HepG2 (cell line): ENCODE results near the gene CAPN12. TPM values are rescaled to one million over a fixed set of nuclear protein-coding genes. Genes with fewer than 3 reads are reported as not detected.

Source experiments
- BCL3 ChIP-seq: sonication (generic); formaldehyde crosslinking; IDR thresholded peaks from 2 replicates; pipeline ENCODE4 v1.5.1; 2020; ENCODE audit warnings: mild to moderate bottlenecking, missing genetic modification reagents, moderate library complexity
- ELF3 ChIP-seq: IDR thresholded peaks from 2 replicates; pipeline ENCODE4 v1.6.1; 2016; ENCODE audit warnings: missing genetic modification reagents, missing compliant biosample characterization
- HNRNPH1 ChIP-seq: fragments of 200-400 bp; formaldehyde crosslinking; optimal IDR thresholded peaks from 2 replicates; pipeline ENCODE3; 2017; ENCODE audit warnings: mild to moderate bottlenecking, low read depth, low read length
- KAT2B ChIP-seq: fragments of 150-350 bp; IDR thresholded peaks from 2 replicates; pipeline ENCODE4 v1.6.1; 2014; ENCODE audit warnings: low read depth, low read length, borderline replicate concordance
- MEF2D ChIP-seq: sonication (generic); formaldehyde crosslinking; IDR thresholded peaks from 2 replicates; pipeline ENCODE4 v1.5.1; 2020; ENCODE audit warnings: mild to moderate bottlenecking, missing genetic modification reagents
- MXD1 ChIP-seq: sonication (generic); formaldehyde crosslinking; IDR thresholded peaks from 2 replicates; pipeline ENCODE4 v1.4.0; 2020; ENCODE audit warnings: mild to moderate bottlenecking, missing genetic modification reagents
- PCBP2 ChIP-seq: fragments of 200-400 bp; formaldehyde crosslinking; optimal IDR thresholded peaks from 2 replicates; pipeline ENCODE3; 2018; ENCODE audit warnings: low read length, low read depth; ENCODE audit not compliant: poor library complexity, severe bottlenecking
- POLR2G ChIP-seq: fragments of 200-400 bp; formaldehyde crosslinking; IDR thresholded peaks from 2 replicates; pipeline ENCODE4 v1.6.1; 2018; ENCODE audit warnings: mild to moderate bottlenecking, low read depth, low read length, moderate library complexity
- SNAPC2 ChIP-seq: sonication (generic); formaldehyde crosslinking; IDR thresholded peaks from 2 replicates; pipeline ENCODE4 v1.8.1; 2022; ENCODE audit warnings: mild to moderate bottlenecking, missing genetic modification reagents
- TIGD3 ChIP-seq: sonication (generic); formaldehyde crosslinking; IDR thresholded peaks from 2 replicates; pipeline ENCODE4 v1.5.1; 2020; ENCODE audit warnings: mild to moderate bottlenecking, missing genetic modification reagents, borderline replicate concordance
- ZNF10 ChIP-seq: sonication (generic); formaldehyde crosslinking; IDR thresholded peaks from 2 replicates; pipeline ENCODE4 v1.4.0; 2020; ENCODE audit warnings: mild to moderate bottlenecking, low read depth, missing genetic modification reagents, borderline replicate concordance
- ZNF136 ChIP-seq: sonication (generic); formaldehyde crosslinking; IDR thresholded peaks from 2 replicates; pipeline ENCODE4 v1.8.1; 2022; ENCODE audit warnings: low read depth, mild to moderate bottlenecking, moderate library complexity, missing genetic modification reagents
- ZNF205 ChIP-seq: IDR thresholded peaks from 2 replicates; pipeline ENCODE4 v1.6.1; 2018; ENCODE audit warnings: missing biosample characterization, missing genetic modification reagents
- ZNF451 ChIP-seq: sonication (generic); formaldehyde crosslinking; IDR thresholded peaks from 2 replicates; pipeline ENCODE4 v1.5.0; 2020; ENCODE audit warnings: mild to moderate bottlenecking, missing genetic modification reagents
- ZNF569 ChIP-seq: sonication (generic); formaldehyde crosslinking; IDR thresholded peaks from 2 replicates; pipeline ENCODE4 v1.5.0; 2020; ENCODE audit warnings: mild to moderate bottlenecking, missing genetic modification reagents, moderate library complexity, borderline replicate concordance
- ZNF83 ChIP-seq: sonication (generic); formaldehyde crosslinking; IDR thresholded peaks from 2 replicates; pipeline ENCODE4 v1.4.0; 2020; ENCODE audit warnings: missing genetic modification reagents, mild to moderate bottlenecking, borderline replicate concordance
- polyA plus RNA-seq, 8 experiments: library from polyadenylated mRNA; depleted of rRNA in 3 of 8; stranded (reverse) in 7 of 8; unstranded in 1 of 8; fragments of >200 nt; fragmentation: Illumina TruSeq in 4 of 8; extraction: Trizol in 4 of 8; gene quantifications; 2 replicates each; pipeline versions ENCODE4 v1.2.1 to v1.2.3, GENCODE V29; 2011 to 2016; ENCODE audit warnings: low read depth in 4 of 8, missing spikeins in 1 of 8, mixed read lengths in 1 of 8; ENCODE audit not compliant: insufficient read depth in 1 of 8
- total RNA-seq, 5 experiments: library from RNA; depleted of rRNA; stranded (reverse); fragments of >200 nt; fragmentation: Illumina TruSeq; extraction: Trizol; gene quantifications; 2 replicates each; pipeline ENCODE4 v1.2.3, GENCODE V29; 2016; ENCODE audit warnings: low read depth in 1 of 5
- TF ChIP-seq, protein P1 (sequence below): sonication (generic); formaldehyde crosslinking; conservative IDR thresholded peaks from 2 replicates; pipeline ENCODE4 v1.8.0; 2022; ENCODE audit warnings: missing genetic modification reagents
- TF ChIP-seq, protein P2 (sequence below): sonication (generic); formaldehyde crosslinking; IDR thresholded peaks from 2 replicates; pipeline ENCODE4 v1.4.0; 2020; ENCODE audit warnings: missing genetic modification reagents
- TF ChIP-seq, protein P3 (sequence below): sonication (generic); formaldehyde crosslinking; IDR thresholded peaks from 2 replicates; pipeline ENCODE4 v1.9.0; 2022; ENCODE audit warnings: missing genetic modification reagents, mild to moderate bottlenecking, borderline replicate concordance

The CAPN12 gene
- total and polyA plus RNA-seq, 2 of the 13 experiments (the other 11 are each of a cell fraction or from before 2014, with no cell fraction given), result 1.6 to 13.6 TPM

- TF ChIP-seq, protein P1, sequence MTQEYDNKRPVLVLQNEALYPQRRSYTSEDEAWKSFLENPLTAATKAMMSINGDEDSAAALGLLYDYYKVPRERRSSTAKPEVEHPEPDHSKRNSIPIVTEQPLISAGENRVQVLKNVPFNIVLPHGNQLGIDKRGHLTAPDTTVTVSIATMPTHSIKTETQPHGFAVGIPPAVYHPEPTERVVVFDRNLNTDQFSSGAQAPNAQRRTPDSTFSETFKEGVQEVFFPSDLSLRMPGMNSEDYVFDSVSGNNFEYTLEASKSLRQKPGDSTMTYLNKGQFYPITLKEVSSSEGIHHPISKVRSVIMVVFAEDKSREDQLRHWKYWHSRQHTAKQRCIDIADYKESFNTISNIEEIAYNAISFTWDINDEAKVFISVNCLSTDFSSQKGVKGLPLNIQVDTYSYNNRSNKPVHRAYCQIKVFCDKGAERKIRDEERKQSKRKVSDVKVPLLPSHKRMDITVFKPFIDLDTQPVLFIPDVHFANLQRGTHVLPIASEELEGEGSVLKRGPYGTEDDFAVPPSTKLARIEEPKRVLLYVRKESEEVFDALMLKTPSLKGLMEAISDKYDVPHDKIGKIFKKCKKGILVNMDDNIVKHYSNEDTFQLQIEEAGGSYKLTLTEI, result no peak
- TF ChIP-seq ZNF83 (CRISPR knock-in tag) (no peak; the same call in 1 of the 2 replicates), SNAPC2 (no peak), POLR2G (no peak; the same call in 1 of the 2 replicates), ZNF136 (no peak; the same call in 1 of the 2 replicates), HNRNPH1 (peak; percentile 62), KAT2B (no peak), BCL3 (CRISPR knock-in tag) (peak; percentile 60; the same call in 1 of the 2 replicates), MEF2D (CRISPR knock-in tag) (peak; percentile 56; the same call in 1 of the 2 replicates), TIGD3 (no peak), PCBP2 (no peak), MXD1 (CRISPR knock-in tag) (no peak), ZNF205 (peak; percentile 41; the same call in 1 of the 2 replicates), ZNF451 (CRISPR knock-in tag) (peak; percentile 55; the same call in 1 of the 2 replicates), ZNF10 (CRISPR knock-in tag) (no peak), ELF3 (peak; percentile 91), ZNF569 (CRISPR knock-in tag) (peak; percentile 40; the same call in 1 of the 2 replicates)
- TF ChIP-seq, protein P2, sequence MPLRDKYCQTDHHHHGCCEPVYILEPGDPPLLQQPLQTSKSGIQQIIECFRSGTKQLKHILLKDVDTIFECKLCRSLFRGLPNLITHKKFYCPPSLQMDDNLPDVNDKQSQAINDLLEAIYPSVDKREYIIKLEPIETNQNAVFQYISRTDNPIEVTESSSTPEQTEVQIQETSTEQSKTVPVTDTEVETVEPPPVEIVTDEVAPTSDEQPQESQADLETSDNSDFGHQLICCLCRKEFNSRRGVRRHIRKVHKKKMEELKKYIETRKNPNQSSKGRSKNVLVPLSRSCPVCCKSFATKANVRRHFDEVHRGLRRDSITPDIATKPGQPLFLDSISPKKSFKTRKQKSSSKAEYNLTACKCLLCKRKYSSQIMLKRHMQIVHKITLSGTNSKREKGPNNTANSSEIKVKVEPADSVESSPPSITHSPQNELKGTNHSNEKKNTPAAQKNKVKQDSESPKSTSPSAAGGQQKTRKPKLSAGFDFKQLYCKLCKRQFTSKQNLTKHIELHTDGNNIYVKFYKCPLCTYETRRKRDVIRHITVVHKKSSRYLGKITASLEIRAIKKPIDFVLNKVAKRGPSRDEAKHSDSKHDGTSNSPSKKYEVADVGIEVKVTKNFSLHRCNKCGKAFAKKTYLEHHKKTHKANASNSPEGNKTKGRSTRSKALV (CRISPR knock-in tag), result no peak
- TF ChIP-seq, protein P3, sequence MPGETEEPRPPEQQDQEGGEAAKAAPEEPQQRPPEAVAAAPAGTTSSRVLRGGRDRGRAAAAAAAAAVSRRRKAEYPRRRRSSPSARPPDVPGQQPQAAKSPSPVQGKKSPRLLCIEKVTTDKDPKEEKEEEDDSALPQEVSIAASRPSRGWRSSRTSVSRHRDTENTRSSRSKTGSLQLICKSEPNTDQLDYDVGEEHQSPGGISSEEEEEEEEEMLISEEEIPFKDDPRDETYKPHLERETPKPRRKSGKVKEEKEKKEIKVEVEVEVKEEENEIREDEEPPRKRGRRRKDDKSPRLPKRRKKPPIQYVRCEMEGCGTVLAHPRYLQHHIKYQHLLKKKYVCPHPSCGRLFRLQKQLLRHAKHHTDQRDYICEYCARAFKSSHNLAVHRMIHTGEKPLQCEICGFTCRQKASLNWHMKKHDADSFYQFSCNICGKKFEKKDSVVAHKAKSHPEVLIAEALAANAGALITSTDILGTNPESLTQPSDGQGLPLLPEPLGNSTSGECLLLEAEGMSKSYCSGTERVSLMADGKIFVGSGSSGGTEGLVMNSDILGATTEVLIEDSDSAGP, result peak; percentile 86; the same call in 1 of the 2 replicates
Measured at GRCh38 chr19:38701455-38702063, 42.7 kb downstream of the CAPN12 start (continued).
